HG03342 (cell line): ENCODE measurements around the gene POFUT2.

Experiments
- ATAC-seq: cut with Tn5 transposase; IDR thresholded peaks from one replicate; pipeline ENCODE4 v1.9.1; 2021; ENCODE audit warnings: mild to moderate bottlenecking, moderate library complexity; ENCODE audit not compliant: unreplicated experiment

POFUT2 gene

GRCh38 chr21:45284456-45284741 lies 3.3 kb downstream of the POFUT2 start:
- no peak for ATAC-seq

GRCh38 chr21:45283611-45284455 lies 3.9 kb downstream of the POFUT2 start:
- no peak for ATAC-seq

- no peak for ATAC-seq
Observed at GRCh38 chr21:45283035-45283610, 4.6 kb downstream of the POFUT2 start.

- no peak for ATAC-seq
Observed at GRCh38 chr21:45282283-45283034, 5.2 kb downstream of the POFUT2 start.

- no peak for ATAC-seq
Observed at GRCh38 chr21:45281411-45282282, 6.0 kb downstream of the POFUT2 start.

GRCh38 chr21:45280969-45281368 lies 6.7 kb downstream of the POFUT2 start:
- no peak for ATAC-seq

- ATAC-seq: no peak
Observed at GRCh38 chr21:45280178-45280821, 7.4 kb downstream of the POFUT2 start.

GRCh38 chr21:45279446-45280177 lies 8.1 kb downstream of the POFUT2 start:
- ATAC-seq: no peak

GRCh38 chr21:45278156-45278911 lies 9.4 kb downstream of the POFUT2 start:
- ATAC-seq: no peak

GRCh38 chr21:45277101-45278045 lies 10.3 kb downstream of the POFUT2 start:
- no peak for ATAC-seq

GRCh38 chr21:45276596-45276995 lies 11.1 kb downstream of the POFUT2 start:
- no peak for ATAC-seq

GRCh38 chr21:45270306-45270821 lies 17.3 kb downstream of the POFUT2 start:
- ATAC-seq: no peak

- ATAC-seq: no peak
Observed at GRCh38 chr21:45269861-45270260, 17.8 kb downstream of the POFUT2 start.

- ATAC-seq: no peak
Observed at GRCh38 chr21:45267390-45267760, 20.3 kb downstream of the POFUT2 start.

- no peak for ATAC-seq
Observed at GRCh38 chr21:45266518-45267389, 20.9 kb downstream of the POFUT2 start.

- ATAC-seq: no peak
Observed at GRCh38 chr21:45265721-45266517, 21.8 kb downstream of the POFUT2 start.
